Hypothalamus (tissue), 51 donors: ENCODE results near the gene LRFN4.

ENCODE experiments used
- DNase-seq, 51 donors: peaks; one replicate each; lab custom pipeline; 2025; lab: John Stamatoyannopoulos, UW

The LRFN4 gene

DNA sequence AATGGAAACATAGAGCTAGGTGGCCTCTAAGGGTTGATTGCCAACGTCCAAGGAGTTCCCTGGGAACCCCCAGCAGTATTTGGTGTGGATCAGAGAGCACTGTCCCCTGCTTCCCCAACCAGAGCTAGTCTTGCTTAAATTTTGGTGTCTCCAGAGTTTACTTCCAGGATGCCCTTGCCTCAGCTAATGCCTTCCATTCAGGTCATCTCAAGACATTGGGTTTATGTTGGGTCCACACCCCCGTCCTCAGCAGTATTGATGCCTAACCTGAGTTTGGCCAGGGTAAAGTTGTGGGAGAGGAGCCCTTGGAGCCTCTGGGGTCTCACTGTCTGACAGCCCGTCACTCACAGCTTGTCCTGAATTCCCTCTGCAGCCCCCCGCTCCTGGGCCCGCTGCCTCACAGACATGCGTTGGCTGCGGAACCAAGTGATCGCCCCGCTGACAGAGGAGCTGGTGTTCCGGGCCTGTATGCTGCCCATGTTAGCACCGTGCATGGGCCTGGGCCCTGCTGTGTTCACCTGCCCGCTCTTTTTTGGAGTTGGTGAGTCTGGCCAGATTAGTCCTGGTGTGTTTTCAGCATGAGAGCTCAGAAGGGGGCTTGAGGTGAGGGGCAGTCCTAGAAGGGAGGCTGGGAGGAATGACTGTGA lies 12.2 kb upstream of the LRFN4 start:
- DNase-seq, result no peak

DNA sequence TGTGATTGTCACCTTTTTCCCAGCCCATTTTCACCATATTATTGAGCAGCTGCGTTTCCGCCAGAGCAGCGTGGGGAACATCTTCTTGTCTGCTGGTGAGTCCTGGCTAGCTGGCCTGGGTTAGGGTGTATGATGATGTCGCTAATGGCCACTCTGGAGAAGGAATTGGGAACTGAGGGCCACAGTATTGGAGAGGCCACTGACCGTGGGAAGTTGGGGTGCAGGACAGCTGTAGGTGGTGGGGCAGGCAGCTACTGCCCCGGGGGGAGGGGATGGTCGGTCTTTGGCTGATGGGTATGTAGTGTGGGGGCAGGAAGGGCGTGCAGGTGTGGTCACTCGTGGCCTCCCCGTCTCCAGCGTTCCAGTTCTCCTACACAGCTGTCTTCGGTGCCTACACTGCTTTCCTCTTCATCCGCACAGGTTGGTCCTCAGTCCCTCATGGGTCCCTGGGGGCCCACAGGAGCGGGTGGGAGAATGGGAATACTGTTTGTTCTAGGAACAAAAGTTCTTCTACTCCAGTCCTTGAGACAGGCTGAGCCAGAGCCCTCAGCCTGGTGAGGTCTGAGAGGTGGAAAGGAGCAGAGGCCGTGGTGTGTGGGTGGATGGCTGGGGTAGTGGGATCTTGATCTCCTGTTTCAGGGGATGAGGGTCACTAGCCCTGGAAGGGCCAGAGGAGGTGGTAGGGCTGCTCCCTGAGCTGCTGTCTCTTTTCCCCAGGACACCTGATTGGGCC lies 11.6 kb upstream of the LRFN4 start:
- DNase-seq, result no peak

DNA sequence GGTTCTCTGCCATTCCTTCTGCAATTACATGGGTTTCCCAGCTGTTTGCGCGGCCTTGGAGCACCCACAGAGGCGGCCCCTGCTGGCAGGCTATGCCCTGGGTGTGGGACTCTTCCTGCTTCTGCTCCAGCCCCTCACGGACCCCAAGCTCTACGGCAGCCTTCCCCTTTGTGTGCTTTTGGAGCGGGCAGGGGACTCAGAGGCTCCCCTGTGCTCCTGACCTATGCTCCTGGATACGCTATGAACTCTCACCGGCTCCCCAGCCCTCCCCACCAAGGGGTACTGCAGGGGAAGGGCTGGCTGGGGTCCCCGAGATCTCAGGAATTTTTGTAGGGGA lies 11.0 kb upstream of the LRFN4 start:
- no peak for DNase-seq

DNA sequence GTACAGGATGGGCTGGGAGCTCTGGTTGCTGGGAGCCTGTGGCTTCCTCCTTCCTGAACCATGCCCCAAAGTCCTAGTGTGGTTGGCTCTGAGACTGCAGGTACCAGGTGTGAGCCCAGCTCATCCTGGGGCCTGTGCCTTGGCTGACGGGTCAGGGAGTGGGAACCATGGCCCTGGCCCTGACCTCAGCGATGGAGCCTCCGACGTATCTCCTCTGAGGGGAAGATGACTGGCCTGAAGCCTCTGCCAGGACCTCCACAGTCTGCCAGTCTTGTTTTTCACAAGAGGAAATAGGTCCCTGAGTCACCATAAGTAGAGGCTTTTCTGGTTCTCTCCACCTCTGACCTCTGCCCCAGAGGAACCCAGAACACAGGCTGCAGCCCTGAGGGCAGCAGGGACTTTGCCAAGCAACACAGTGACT lies 10.2 kb upstream of the LRFN4 start:
- DNase-seq, result no peak

DNA sequence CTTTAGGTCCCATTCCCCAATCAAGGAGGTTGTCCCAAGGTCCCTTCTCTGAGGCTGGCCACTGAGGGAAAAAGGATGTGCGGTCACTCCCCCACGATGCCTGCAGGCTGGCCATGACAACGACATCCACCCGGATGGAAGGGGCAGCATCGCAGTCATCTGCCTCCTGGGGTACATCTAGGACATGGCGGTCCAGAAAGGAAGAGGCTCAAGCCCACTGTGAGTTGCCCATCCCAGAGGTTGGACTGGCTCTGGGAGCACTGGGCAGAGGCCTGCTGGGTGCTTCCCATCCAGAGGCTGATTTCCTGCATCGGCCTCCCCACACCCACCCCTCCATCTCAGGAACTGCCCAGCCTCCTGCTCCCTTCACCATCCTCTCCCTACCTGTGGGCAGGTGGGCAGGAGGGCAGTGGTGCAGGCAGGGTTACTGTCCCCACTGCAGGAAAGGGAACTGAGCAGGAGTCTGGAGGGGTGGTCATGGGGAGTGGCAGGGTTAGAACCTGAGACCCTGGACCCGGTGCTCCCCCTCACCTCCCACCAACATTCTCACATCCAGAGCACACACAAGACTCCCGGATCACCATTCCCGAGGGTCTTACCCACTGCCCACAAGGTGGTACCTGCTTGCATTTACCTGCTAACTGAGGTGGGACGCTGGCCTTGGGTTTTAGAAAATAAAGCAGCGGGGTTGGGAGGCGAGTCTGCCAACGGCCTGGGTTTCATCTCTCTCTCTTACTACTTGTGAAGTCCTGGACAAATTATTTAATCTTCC lies 9.2 kb upstream of the LRFN4 start:
- no peak for DNase-seq

DNA sequence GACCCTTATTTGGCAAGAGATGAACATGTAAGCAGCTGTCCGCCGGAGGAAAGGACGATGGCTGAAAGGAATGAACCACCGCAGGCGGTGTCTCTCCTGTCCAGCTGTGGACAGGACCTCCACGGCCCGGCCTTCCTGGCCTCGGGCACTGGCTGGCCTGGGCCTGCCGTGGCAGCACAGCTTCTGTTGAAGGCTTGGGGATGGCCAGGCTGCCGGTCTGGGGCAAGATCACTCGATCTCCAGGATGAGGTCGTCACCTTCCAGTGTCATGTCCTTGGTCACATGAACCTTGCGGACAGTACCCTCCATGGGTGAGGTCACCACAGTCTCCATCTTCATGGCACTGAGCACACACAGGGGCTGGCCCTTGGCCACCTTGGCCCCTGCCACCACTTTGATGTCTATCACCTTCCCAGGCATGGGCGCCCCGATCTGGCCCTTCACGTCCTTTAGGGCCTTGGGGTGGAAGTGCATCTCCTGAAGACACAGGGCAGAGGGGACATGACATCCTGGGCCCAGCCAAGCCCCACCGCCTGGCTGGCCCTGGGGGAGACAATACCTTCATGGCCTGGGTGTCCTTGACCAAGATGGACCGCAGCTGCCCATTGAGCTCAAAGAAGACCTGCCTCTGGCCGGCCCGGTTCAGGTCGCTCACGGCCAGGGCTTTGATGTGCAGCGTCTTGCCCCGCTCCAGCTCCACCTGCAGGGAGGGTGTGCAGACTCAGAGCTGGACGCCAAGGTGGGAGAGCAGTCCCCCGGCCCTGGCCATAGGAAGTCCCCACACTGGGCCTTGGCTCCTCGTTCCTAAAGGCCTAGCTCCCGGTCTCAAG lies 8.0 kb upstream of the LRFN4 start:
- DNase-seq, result no peak

DNA sequence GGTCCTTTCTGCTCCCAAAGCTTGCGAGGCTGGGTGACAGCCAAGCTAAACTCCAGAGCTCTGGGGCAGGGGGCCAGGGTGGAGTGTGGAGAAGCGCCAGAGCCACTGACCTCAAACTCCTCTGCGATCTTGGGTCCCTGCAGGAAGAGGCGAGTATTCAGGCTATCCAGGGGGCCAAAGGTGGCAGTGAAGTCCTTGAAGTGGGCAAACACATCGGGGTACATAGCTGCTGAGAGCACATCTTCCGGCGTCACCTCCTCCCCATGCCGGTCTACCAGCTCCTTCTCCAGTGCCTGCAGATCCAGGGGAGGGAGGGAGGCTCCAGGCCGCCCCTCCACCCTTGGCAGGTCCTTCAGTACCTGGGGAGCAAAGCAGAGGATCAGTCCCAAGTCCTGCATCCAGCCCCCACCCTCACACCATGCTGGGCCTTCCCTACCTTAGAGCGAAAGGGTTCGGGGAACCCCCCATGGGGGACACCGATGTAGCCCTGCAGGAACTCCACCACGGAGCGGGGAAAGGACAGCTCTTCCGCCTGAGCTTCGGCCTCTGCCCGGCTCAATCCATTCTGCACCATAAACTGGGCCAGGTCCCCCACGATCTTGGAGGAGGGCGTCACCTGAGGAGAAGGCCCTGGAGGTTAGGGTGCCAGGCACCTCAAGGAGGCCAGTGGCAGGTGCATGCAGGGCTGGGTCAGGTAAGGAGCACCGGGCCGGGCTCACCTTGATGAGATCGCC lies 7.2 kb upstream of the LRFN4 start:
- DNase-seq, result no peak

DNA sequence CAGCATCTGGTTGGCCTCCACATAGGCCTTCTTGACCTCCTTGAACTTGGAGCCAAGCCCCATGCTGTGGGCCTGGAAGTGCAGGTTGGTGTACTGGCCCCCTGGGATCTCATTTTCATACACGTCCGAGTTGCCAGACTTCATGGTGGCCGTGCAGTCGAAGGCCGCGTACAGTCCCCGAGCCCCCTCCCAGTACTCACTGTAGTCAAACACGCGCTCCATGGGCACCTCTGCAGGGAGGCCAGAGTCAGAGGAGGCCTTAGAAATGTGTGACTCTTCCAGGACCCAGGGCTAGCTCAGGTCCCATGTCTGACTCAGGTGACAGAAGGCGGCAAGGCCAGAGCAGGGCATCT lies 6.7 kb upstream of the LRFN4 start:
- no peak for DNase-seq

DNA sequence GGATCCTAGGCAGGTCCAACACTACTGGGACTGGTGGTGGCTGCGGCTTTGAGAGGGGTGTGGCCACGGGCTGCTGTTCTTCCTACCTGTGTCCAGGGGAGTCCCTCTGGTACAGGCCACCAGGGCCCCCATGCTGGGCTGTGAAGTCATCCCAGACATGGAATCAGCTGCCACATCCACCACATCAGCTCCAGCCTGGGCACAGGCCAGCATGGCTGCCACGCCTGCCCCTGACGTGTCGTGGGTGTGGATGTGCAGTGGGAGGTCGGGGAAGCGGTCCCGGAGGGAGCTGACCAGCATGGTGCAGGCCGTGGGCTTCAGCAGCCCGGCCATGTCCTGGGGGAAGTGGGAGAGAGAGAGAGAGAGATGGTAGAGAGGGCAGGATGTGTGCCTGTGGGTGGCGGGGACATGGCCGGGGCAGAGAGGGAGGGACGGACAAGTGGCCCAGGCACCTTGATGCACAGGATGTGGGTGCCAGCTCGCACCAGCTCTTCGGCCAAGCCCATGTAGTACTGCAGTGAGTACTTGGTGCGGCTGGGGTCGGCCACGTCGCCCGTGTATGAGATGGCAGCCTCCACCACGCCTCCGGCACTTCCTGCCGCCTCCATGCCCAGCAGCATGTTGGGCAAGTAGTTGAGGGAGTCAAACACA lies 6.2 kb upstream of the LRFN4 start:
- no peak for DNase-seq

DNA sequence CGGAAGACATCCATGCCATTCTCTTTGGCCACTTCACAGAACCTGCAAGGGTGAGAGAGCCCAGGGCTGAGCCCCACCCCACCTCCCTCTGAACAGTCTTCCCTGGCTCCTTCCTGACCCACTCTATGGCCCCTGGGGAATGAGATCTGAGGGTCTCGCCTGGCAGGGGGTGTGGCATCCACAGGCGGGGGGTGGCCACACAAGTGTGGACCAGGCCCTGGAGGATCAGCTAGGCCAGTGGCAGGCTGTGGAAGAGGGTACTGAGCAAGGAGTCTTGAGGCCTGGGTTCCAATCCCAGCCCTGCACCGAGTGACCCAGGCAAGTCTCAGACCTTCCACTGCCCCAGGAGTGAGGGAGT lies 5.6 kb upstream of the LRFN4 start:
- no peak for DNase-seq

DNA sequence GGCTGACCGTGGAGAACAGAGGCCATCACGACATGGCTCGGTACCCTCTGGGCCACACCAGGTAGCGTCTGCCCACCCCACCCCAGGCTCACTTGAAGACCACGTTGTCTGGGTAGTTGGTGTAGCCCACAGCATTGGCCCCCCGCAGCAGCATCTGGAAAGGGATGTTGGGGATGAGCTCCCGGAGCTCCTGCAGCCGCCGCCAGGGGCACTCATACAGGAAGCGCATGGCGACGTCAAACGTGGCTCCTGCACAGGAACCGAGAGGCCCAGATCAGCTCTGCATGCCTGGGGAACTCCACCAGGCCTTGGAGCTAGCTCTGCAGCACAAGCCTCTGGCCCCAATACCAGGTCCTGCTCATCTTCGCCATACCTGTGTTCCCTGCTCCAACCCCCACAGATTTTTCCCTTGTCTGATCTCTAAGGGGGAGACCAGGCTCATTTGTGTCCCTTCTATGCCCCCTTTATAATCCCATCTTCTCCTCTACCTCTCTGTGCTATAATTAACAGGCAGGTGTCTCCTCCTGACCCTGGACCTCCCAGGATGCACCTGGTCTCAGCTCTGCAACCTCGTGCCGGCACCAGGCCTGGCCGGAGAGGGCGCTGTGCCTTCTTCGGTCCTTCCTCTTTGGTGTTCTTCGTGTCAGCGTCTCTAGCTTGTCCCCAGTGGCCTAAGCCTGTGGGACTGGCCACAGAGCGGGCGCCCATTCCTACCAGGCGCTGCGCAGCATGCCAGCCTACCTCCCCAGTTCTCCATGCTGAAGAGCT lies 5.0 kb upstream of the LRFN4 start:
- no peak for DNase-seq

DNA sequence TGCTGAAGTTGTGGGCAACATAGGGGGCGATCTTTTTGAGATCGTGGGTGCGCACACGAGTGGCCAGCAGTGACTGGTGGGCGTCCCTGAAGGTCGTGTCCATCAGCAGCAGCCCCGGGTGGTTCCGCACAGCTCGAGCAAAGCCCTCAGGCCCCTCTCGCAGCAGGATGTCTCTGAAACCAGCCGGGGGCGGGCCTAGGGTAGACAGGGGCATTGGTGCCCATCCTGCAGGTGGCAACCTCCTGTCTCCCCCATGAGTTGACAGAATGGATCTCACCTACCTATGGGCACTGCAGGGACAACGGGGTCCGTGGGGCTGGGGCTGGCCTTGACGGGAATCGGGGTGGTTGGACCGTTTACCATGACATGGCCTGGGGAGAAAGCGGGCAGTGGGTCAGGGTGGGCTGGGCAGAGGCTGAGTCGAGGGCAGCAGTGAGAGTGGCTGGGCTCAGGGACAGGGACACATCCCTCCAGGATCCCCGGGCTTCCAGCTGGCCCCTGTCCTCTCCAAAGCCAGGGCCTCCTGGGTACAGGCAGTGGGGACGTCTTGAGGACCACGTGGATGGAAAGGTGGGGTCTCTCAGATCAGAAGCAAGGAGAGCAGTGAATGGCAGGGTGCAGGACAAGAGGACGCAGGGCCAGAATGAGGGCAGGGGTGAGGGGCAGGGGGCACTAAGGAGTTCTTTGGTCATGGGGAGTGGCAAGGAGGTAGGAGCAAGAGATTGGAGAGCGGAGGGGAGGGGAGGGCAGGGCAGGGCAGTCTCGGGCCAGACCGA lies 4.2 kb upstream of the LRFN4 start:
- DNase-seq, result no peak

DNA sequence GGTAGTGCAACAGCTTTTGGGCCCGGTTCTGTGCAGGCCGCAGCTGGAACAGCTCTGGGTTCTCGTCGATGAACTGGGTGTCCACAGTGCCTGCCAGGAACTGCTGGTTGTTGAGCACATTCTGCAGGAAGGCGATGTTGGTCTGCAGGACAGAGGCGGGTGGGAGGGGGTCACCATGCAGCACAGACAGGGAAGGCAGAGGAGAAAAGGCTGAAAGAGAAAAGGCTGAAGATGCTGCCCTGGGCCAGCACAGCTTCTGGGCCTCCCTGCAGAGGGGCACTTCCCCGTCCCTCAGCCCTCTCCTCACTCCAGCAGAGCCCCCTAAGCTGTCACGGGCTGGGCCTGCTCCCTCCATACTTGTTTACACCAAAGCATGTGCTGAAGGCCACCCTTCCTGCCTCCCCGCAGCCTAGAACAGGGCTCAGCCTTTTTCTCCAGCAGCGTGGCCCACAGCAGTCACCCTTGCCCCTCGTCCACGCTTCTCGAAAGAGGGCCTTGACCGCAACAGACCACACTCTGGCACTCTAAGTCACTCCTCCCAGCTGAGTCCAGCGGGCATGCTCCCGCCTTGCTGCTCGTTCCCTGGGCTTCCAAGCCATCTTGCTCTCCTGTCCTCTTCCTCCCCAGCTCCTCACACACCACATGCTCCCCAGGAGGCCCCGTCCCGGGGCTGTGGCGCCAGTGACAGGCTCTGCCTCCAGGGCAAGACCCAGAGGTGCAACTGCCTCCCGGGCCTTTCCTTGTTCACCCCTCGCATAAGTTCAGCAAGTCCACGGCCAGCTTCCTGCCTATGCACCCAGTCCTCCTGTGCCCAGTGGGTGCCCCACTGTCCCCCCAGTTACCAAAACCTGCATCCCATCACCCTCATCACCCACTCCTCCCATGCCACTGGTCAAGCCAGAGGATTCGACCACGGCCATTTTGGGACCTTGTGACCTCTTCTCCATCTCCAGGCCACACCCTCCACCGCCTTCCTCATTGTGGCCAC lies 3.3 kb upstream of the LRFN4 start:
- no peak for DNase-seq

DNA sequence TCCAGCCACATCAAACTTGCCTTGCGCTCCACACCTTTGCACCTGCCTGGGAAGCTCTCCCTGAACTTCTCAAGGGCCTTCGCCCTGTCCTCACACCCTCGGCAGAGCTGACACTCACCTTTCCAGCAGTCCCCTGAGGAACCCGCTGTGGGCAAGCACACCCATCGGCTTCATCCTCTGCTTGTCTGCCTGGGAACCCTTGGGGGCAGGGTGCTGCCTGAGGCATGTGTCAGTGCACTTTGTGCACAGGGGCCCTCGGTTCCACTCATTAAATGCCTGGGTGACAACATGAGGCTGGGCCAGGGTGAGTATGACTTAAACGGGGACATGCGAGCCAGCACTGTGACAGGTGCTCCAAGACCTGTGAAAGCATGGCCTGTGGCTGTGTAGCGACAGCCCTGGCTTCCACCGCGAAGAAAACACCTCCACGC lies 2.6 kb upstream of the LRFN4 start:
- no peak for DNase-seq

DNA sequence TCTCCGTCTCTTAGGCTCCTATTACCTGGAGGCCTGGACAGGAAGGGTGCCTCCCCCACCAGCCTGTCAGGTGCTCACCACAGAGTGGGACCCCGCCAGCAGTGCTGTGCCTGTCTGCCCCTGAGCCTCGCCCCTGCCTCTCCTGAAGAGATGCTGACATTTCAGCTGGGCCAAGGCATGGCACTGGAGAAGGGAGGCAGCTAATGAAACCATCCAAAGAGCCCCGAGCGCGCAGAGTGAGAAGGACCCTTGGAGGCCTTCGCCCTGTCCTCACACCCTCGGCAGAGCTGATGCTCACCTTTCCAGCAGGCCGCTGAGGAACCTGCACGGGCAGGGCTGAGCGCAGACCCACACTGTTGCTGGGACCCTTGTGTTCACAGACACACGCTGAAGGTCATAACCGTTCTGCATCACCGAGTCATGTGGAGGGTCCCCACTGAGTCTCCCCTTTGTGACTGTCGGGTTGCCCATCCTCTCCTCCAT lies 2.1 kb upstream of the LRFN4 start:
- no peak for DNase-seq

DNA sequence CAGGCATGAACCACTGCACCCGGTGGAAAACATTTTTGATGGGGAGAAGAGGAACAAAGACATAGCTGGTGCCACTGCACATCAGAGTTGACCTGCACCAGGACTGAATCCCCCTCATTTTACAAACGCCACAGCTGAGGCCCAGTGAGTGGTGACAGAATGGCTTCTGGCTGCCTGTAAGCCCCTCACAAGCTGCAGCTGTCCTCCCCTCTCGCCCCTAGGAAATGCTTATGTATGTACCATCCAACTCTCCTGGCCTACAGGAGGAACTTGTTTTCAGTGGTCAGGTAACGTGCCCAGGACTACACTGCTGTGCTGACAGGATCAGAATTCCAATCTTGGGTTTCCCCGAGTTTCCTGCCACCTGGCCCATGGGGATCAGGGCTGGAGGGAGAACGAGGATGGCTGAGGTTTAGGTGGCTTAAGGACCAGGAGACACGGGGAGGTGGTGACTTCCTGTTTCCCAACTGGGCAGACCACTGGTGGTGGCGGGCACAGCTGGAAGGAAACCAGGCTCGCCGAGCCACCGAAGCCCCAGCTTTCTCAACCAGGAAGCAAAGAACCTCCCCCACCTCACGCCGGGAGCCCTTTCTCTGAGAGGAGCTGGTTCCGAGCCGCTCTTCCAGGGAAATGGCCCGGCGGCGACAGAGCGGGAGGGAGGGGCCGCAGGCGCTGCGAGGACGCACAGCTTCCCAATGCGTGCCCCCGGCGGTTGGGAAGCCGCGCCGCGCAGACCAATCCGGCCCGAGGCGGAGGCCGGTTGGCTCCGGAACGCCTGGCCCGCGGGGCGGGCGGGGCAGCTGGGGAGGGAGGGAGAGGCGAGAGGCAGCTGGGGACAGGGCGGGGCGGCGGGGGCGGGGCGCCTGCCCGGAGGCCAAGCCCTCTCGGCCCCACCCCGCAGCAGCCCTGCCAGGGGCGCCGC lies 1.0 kb upstream of the LRFN4 start:
- peak in 49 of 51 donors; percentile 54 to 95 (median 87) for DNase-seq
